Immature natural killer cell (primary cell): Measurements from ENCODE around the gene GAL3ST2. TPM values are rescaled to one million over a fixed set of nuclear protein-coding genes. Genes with fewer than 3 reads are reported as not detected.
A peak's percentile ranks its signal among the peaks of the same experiment; 100 is the strongest.
"Not testable (repeated sequence)": the region's sequence is repeated elsewhere in the genome, so short reads cannot be mapped to it uniquely, and the experiment has no call there.

Experiments used
- DNase-seq, 3 donors: peaks; one replicate each; pipeline ENCODE4 v3.0.0; 2022; ENCODE audit warnings: mixed read lengths in 1 of 3
- H3K27ac Mint-ChIP-seq, 6 donors: one replicate each; pipeline ENCODE4 v1.8.0; 2020; ENCODE audit warnings: mixed read lengths in 6 of 6, mild to moderate bottlenecking in 5 of 6, inconsistent platforms in 4 of 6, moderate library complexity in 3 of 6
- H3K27me3 Mint-ChIP-seq, 3 donors: one replicate each; pipeline ENCODE4 v1.8.0; 2020 to 2021; ENCODE audit warnings: low read depth in 3 of 3, mild to moderate bottlenecking in 3 of 3, mixed read lengths in 3 of 3, moderate library complexity in 3 of 3, inconsistent platforms in 1 of 3
- H3K36me3 Mint-ChIP-seq, 3 donors: one replicate each; pipeline ENCODE4 v1.8.0; 2020; ENCODE audit warnings: mixed read lengths in 3 of 3, inconsistent platforms in 2 of 3, mild to moderate bottlenecking in 2 of 3
- H3K4me1 Mint-ChIP-seq, 2 donors: one replicate each; pipeline ENCODE4 v1.8.0; 2020; ENCODE audit warnings: inconsistent platforms in 2 of 2, mild to moderate bottlenecking in 2 of 2, mixed read lengths in 2 of 2, moderate library complexity in 1 of 2
- H3K4me3 Mint-ChIP-seq, 5 donors: one replicate each; pipeline ENCODE4 v1.8.0; 2020; ENCODE audit warnings: mild to moderate bottlenecking in 5 of 5, mixed read lengths in 5 of 5, inconsistent platforms in 3 of 5, moderate library complexity in 3 of 5
- H3K9me3 Mint-ChIP-seq, 6 donors: one replicate each; pipeline ENCODE4 v1.8.0; 2020; ENCODE audit warnings: mild to moderate bottlenecking in 6 of 6, mixed read lengths in 6 of 6, inconsistent platforms in 4 of 6, moderate library complexity in 3 of 6
- polyA plus RNA-seq, 3 donors: library from polyadenylated mRNA; unstranded; fragments of 300-500 nt; fragmentation: Illumina TruSeq; gene quantifications; one replicate each; pipeline ENCODE4 v1.2.3, GENCODE V29; 2021

Gene GAL3ST2
- polyA plus RNA-seq, 3 donors from 2014 or later: not detected

DNA sequence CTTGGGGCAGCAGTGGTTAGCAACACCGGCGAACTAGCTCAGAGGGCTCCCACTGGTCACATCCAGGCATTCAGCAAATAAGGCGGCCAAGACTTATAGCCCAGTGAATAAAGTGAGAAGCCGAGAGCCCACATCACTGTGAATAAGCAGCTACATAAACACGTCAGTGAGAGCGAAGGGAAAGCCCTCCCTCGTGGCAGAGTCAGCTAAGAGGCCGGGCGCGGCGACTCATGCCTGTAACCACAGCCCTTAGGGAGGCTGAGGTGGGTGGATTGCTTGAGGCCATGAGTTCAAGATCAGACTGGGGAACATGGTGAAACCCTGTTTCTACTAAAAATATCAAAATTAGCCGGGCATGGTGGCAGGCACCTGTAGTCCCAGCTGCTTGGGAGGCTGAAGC, 37.0 kb upstream of the GAL3ST2 start:
- peaks cover 8 to 26% (median 11%) of the 10 kb centered on the region in 3 donors for H3K27me3 Mint-ChIP-seq
- DNase-seq: no peak
- H3K27ac Mint-ChIP-seq: peak overlapping the region; percentile 23 to 87 (median 58)

DNA sequence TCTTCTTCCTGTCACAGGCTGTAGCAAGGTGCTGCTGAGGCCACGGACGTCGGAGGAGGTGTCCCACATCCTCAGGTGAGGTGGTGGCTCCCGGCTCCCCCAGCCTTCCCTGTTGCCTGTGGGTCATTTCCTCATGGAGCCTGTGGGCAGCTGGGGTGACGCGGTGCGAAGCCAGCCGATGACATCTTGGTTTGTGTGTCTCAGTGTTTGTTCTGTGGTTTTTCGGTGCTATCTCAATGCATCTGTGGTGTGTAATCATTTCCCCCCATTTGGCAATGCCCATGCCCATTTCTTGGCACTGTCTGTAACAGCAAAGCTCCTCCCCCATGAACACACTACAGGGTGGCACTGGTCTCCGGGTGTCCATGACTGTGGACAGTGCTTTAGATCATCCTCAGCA, 35.6 kb upstream of the GAL3ST2 start:
- H3K27me3 Mint-ChIP-seq: peaks cover 5 to 18% (median 11%) of the 10 kb centered on the region in 3 donors
- H3K9me3 Mint-ChIP-seq: no peaks in the 10 kb centered on the region
- peak overlapping the region; percentile 27 to 81 (median 55) for H3K4me3 Mint-ChIP-seq
- H3K4me1 Mint-ChIP-seq: peaks cover 33% of the 10 kb centered on the region in 2 donors
- peak overlapping the region in 5 of 6 donors; percentile 17 to 87 (median 66) for H3K27ac Mint-ChIP-seq
- peak; percentile 61 to 68 (median 67) for DNase-seq
- peaks cover 7 to 19% (median 11%) of the 10 kb centered on the region in 3 donors for H3K36me3 Mint-ChIP-seq

More for the DNA sequence above, 37.0 kb upstream of the GAL3ST2 start:
- no peaks in the 10 kb centered on the region for H3K9me3 Mint-ChIP-seq
- peaks cover 0 to 5% (median 3%) of the 10 kb centered on the region in 3 donors for H3K36me3 Mint-ChIP-seq
- peaks cover 33 to 36% of the 10 kb centered on the region in 2 donors for H3K4me1 Mint-ChIP-seq
- H3K4me3 Mint-ChIP-seq: peak overlapping the region in 4 of 5 donors; percentile 24 to 63 (median 47)

DNA sequence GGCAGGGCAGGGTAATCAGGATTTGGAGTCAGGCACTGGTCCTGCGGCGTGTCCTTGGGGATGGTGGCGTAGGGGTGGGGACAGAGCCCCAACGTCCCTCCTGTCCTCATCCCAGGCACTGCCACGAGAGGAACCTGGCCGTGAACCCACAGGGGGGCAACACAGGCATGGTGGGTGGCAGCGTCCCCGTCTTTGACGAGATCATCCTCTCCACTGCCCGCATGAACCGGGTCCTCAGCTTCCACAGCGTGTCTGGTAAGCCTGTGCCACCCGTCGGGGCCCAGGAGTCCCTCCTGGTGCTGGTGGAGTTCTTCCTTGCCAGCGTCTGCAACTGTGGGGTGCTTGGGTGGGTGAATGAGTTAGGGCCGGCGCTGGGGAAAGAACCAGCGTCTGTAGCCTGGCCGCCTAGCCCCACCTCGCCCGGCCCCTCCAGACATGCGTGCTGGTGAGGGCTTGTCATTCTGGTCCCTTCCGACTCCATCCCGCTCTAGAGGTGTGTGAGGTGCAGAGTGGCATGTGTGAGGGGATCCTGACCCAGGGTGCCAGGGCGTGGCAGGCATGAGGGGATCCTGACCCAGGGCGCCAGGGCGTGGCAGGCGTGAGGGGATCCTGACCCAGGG, 34.2 kb upstream of the GAL3ST2 start:
- peak overlapping the region in 1 of 6 donors; percentile 17 for H3K27ac Mint-ChIP-seq
- peaks cover 27 to 29% of the 10 kb centered on the region in 2 donors for H3K4me1 Mint-ChIP-seq

DNA sequence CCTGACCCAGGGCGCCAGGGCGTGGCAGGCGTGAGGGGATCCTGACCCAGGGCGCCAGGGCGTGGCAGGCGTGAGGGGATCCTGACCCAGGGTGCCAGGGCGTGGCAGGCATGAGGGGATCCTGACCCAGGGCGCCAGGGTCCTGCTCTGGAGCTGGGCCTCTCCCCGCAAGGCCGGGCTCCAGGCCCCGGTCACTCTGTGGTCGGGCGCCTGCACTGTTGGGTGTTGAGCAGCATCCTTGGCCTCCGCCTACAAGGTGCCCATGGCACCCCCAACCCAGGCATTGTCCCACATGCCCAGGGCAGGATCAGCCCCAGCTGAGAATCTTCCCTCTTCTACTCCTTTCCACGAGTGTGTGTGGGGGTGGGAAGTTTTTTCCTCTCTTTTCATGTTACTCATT, 33.6 kb upstream of the GAL3ST2 start:
- not testable (repeated sequence) for DNase-seq, H3K27me3 Mint-ChIP-seq, H3K4me3 Mint-ChIP-seq, H3K9me3 Mint-ChIP-seq
- H3K27ac Mint-ChIP-seq: peak overlapping the region in 1 of 6 donors; percentile 29
- peaks cover 10 to 27% (median 16%) of the 10 kb centered on the region in 3 donors for H3K36me3 Mint-ChIP-seq
- peaks cover 27 to 29% of the 10 kb centered on the region in 2 donors for H3K4me1 Mint-ChIP-seq

More for the DNA sequence above, 34.2 kb upstream of the GAL3ST2 start:
- no peak overlapping the region for H3K4me3 Mint-ChIP-seq
- peaks cover 10 to 27% (median 19%) of the 10 kb centered on the region in 3 donors for H3K36me3 Mint-ChIP-seq
- H3K27me3 Mint-ChIP-seq: peaks cover 5 to 14% (median 9%) of the 10 kb centered on the region in 3 donors
- DNase-seq: no peak
- H3K9me3 Mint-ChIP-seq: no peaks in the 10 kb centered on the region

DNA sequence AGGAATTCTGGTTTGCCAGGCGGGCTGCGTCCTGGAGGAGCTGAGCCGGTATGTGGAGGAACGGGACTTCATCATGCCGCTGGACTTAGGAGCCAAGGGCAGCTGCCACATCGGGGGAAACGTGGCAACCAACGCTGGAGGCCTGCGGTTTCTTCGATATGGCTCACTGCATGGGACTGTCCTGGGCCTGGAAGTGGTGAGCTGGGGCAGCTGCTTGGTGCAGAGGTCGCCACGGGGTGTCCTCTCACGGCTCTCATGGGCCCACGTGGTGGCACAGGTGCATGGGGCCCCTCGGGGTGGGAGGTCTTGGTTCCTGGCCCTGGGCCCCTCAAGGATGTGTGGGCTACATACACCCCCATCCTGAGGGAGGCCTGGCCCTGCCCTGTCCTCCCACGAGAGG, 33.0 kb upstream of the GAL3ST2 start:
- Mint-ChIP-seq H3K36me3 (peaks cover 10 to 26% (median 16%) of the 10 kb centered on the region in 3 donors), H3K27ac (peak overlapping the region in 2 of 6 donors; percentile 8 to 29), H3K27me3 (peaks cover 5 to 9% (median 7%) of the 10 kb centered on the region in 3 donors), H3K9me3 (no peaks in the 10 kb centered on the region), H3K4me1 (peaks cover 27 to 29% of the 10 kb centered on the region in 2 donors), H3K4me3 (no peak overlapping the region)
- no peak for DNase-seq

DNA sequence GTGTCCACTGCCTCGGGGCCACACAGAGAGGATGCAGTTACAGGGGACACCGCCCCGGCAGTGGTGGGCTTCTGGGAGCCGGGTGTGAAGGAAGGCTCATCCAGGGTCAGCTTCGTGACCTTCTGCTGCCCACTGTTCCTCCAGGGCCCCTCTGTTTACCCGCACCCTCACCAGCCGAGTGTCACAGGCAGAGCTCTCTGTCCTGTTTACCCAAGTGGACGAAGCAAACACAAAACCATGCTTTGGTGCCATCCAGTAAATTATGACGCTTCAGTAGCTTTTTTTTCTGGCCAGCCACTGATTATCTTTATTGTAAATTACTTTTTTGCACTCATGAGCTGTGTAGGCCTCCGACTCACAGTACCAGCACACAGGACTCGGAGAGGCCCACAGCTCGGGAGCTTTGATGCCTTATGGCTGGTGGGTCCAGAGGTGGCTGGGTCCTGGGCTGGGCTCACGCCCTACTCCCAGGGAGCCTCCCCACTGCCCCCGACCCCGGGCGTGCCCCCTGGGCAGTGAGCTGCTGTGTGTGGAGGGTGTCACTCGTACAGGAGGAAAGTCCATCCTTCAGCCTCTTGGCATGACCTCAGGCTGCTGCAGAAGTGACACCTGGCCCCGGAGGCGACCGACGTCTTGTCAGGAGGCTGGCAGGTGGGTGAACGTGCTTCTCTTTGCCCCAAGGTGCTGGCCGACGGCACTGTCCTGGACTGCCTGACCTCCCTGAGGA, 32.4 kb upstream of the GAL3ST2 start:
- no peak overlapping the region for H3K27ac Mint-ChIP-seq
- no peaks in the 10 kb centered on the region for H3K9me3 Mint-ChIP-seq
- H3K36me3 Mint-ChIP-seq: peaks cover 10 to 28% (median 18%) of the 10 kb centered on the region in 3 donors
- no peak for DNase-seq
- H3K4me3 Mint-ChIP-seq: no peak overlapping the region
- H3K4me1 Mint-ChIP-seq: peaks cover 27 to 29% of the 10 kb centered on the region in 2 donors
- peaks cover 5 to 6% (median 5%) of the 10 kb centered on the region in 3 donors for H3K27me3 Mint-ChIP-seq

DNA sequence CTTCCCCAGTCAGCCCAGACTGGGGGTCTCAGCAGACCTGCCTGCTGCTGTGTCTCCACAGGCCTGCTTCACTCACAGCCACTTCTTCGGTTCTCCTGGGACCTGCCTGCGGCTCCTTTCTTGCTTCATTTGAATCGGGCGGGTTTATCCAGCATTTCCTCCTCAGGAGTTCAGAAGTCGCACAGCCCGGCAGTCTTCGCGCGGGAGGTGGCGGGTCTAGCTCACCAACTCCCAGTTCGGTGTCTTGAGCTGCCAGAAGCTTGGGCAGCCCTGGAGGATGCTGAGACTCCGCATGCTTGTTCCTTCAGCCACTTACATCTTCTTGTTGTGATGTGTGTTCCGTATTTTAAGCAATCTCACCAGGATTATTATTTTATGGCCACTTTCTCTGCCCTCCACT, 31.3 kb upstream of the GAL3ST2 start:
- Mint-ChIP-seq H3K9me3 (no peaks in the 10 kb centered on the region), H3K27me3 (peaks cover 0 to 5% (median 4%) of the 10 kb centered on the region in 3 donors), H3K27ac (no peak overlapping the region), H3K4me1 (peaks cover 16 to 19% of the 10 kb centered on the region in 2 donors), H3K4me3 (no peak overlapping the region), H3K36me3 (peaks cover 10 to 34% (median 20%) of the 10 kb centered on the region in 3 donors)
- DNase-seq: no peak

DNA sequence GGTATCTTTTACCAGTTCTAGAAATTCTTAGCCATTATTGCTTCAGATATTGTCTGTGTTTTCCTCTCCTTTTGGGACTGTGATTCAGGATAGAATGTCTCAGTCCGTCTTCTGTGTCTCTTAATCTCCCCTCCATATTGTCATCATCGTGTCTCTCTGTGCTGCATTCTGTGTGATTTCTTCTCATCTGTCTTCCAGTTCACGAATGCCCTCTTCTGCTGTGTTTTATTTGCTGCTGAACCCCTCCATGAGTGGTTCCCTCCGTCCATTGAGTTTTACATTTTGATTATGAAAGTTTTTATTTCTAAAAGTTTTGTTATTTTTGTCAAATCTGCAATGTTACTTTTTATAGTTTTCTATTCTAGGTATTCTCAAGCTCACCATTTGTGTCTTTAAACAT, 30.5 kb upstream of the GAL3ST2 start:
- Mint-ChIP-seq H3K4me3 (no peak overlapping the region), H3K36me3 (peaks cover 10 to 35% (median 20%) of the 10 kb centered on the region in 3 donors), H3K27ac (peak overlapping the region in 1 of 6 donors; percentile 4), H3K27me3 (peaks cover 0 to 5% (median 2%) of the 10 kb centered on the region in 3 donors), H3K4me1 (peaks cover 9 to 11% of the 10 kb centered on the region in 2 donors), H3K9me3 (no peaks in the 10 kb centered on the region)
- DNase-seq: no peak

DNA sequence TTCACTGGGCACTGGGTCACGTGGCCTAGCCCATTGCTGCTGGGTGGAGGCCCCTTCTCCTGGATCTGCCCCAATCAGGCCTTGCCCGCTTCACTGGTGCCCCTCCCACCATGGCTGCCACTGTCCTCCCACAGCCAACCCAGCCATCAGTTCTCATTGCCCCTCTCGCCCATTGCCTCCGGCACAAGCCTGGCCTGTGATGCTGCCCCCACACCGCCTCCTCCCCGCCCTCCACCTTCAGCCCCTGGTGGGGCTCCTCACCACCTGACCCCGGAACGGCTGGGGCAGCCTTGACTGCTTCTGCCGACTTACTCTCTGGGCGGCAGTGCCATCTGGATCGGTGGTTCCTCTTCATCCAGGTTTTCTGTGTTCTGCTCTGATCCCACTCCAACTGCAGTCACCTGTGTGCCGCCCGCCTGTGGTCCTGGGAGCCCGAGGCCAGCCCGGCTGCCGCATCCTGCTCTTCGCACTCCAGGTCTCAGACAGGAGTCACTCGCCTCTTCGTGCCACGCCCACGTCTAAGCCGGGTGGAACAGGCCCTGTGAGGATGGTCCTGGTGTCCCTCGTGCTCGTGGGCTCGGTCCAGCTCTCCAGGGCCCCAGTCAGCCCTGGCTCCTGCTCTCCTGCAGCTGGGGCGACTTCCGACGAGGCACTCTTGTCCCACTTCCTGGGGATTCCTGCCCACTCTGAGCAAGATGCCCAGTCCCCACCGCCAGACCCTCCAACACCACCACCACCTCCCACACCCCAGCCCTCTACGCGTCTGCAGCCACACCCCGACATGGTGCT, 28.0 kb upstream of the GAL3ST2 start:
- peaks cover 12 to 42% (median 22%) of the 10 kb centered on the region in 3 donors for H3K36me3 Mint-ChIP-seq
- H3K4me3 Mint-ChIP-seq: no peak overlapping the region
- H3K27me3 Mint-ChIP-seq: peaks cover 0 to 1% (median 0%) of the 10 kb centered on the region in 3 donors
- no peaks in the 10 kb centered on the region for H3K9me3 Mint-ChIP-seq
- H3K4me1 Mint-ChIP-seq: no peaks in the 10 kb centered on the region
- DNase-seq: no peak
- peak overlapping the region in 1 of 6 donors; percentile 30 for H3K27ac Mint-ChIP-seq

DNA sequence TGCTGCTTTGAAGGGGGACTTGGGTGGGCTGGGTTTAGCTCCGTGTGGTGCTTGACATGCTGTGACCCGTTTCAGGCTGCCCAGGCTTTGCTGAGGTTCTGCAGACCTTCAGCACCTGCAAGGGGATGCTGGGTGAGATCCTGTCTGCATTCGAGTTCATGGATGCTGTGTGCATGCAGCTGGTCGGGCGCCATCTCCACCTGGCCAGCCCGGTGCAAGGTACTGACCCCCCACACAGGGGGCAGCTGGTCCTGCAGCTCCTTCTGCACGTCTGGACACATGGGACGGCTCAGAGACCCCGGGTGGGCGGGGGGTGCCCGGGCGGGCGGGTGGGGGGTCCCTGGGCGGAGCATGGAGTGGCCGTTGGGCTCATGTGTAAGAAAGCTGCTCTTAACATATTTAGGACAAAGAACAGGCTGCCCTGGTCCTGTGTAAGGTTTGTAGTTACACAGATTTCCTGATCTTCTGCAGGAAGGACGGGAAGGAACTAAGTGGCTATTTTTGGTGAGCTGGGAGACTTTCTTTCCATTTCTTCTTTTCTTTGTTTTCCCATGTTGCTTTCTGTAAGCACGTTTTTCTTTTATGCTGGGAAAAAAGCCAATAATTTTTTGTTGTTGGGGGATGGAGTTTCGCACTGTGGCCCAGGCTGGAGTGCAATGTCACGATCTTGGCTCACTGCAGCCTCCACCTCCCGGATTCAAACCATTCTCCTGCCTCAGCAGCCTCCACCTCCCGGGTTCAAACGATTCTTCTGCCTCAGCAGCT, 26.4 kb upstream of the GAL3ST2 start:
- no peak for DNase-seq
- Mint-ChIP-seq H3K27me3 (peaks cover 0 to 1% (median 0%) of the 10 kb centered on the region in 3 donors), H3K36me3 (peaks cover 16 to 41% (median 28%) of the 10 kb centered on the region in 3 donors), H3K27ac (no peak overlapping the region), H3K9me3 (no peaks in the 10 kb centered on the region), H3K4me1 (no peaks in the 10 kb centered on the region), H3K4me3 (no peak overlapping the region)

DNA sequence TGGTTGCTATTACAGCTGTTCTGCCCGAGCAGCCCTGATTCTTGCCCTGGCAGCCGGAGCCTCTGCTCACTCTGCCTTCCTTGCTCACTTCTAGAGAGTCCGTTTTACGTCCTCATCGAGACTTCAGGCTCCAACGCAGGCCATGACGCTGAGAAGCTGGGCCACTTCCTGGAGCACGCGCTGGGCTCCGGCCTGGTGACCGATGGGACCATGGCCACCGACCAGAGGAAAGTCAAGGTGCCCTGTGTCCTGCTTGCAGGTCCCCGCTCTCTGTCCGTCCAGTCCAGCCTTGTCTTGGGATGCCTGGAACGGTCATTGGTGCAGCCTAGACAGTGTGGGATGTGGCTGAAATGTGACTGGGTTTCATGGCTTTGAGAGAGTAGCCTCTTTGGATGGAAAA, 25.5 kb upstream of the GAL3ST2 start:
- Mint-ChIP-seq H3K27ac (no peak overlapping the region), H3K9me3 (no peaks in the 10 kb centered on the region), H3K36me3 (peaks cover 8 to 32% (median 19%) of the 10 kb centered on the region in 3 donors), H3K4me3 (no peak overlapping the region), H3K4me1 (no peaks in the 10 kb centered on the region), H3K27me3 (peaks cover 0 to 1% (median 0%) of the 10 kb centered on the region in 3 donors)
- DNase-seq: no peak

DNA sequence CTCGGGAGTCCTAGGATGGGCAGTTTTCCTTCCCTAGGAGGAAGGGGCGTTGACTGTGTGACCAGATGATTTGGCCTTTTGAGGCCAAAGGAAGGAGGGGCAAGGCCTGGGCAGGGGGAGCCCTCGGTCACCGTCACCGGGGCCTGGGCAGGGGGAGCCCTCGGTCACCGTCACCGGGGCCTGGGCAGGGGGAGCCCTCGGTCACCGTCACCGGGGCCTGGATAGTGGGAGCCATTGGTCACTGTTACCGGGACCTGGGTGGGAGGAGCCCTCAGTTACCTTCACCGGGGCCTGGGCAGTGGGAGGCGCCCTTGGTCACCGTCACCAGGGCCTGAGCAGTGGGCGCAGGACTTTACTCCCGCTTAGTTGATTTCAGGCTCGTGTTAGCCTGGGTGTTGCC, 24.8 kb upstream of the GAL3ST2 start:
- no peaks in the 10 kb centered on the region for H3K4me1 Mint-ChIP-seq
- no peak for DNase-seq
- H3K9me3 Mint-ChIP-seq: no peaks in the 10 kb centered on the region
- no peak overlapping the region for H3K4me3 Mint-ChIP-seq
- H3K36me3 Mint-ChIP-seq: peaks cover 7 to 31% (median 17%) of the 10 kb centered on the region in 3 donors
- no peak overlapping the region for H3K27ac Mint-ChIP-seq
- H3K27me3 Mint-ChIP-seq: peaks cover 0 to 1% (median under 1%) of the 10 kb centered on the region in 3 donors

DNA sequence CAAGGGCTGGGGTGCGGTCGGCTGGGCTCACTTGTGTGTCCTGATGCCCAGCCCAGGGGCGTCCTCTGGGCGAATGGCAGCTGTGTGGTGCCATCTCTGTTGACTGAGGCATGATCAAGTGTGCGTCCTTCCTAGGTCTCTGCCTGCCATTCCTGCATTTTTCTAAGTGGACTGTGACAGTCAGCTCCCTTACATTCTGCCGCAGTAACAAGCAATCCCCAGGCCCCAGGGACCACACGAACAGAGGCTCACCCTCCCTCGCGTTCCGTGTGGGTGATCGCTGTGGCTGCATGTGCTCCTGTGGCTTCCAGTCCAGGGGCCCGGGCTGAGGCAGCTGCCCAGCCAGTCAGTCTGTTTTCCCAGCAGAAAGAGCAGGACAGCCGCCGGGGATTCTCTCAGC, 24.4 kb upstream of the GAL3ST2 start:
- Mint-ChIP-seq H3K27me3 (peaks cover 0 to 5% (median 1%) of the 10 kb centered on the region in 3 donors), H3K27ac (no peak overlapping the region), H3K4me1 (no peaks in the 10 kb centered on the region), H3K36me3 (peaks cover 11 to 32% (median 18%) of the 10 kb centered on the region in 3 donors), H3K9me3 (no peaks in the 10 kb centered on the region), H3K4me3 (no peak overlapping the region)
- DNase-seq: no peak
